HFF-Myc (cell line): Measurements from ENCODE around the gene PDE7B.
A peak's percentile ranks its signal among the peaks of the same experiment; 100 is the strongest.
"Not testable (repeated sequence)": the region's sequence is repeated elsewhere in the genome, so short reads cannot be mapped to it uniquely, and the experiment has no call there.

Experiments used
- DNase-seq: peaks from one replicate; pipeline ENCODE4 v3.0.0-alpha.2; 2011; ENCODE audit warnings: low read depth; ENCODE audit errors: extremely low read depth
- H3K4me3 ChIP-seq: replicated peaks from 2 replicates; pipeline ENCODE4 v1.5.1; 2011; ENCODE audit warnings: low read depth, mild to moderate bottlenecking, control low read depth, low read length
- TF ChIP-seq, protein P1 (sequence below): IDR thresholded peaks from 2 replicates; pipeline ENCODE4 v1.5.1; 2012; ENCODE audit warnings: mild to moderate bottlenecking, low read depth, low read length, control low read depth; ENCODE audit errors: missing control alignments

The PDE7B gene

GRCh38 chr6:136213853-136214252, 362.4 kb downstream of the PDE7B start:
- no peak overlapping the region for H3K4me3 ChIP-seq
- TF ChIP-seq, protein P1, sequence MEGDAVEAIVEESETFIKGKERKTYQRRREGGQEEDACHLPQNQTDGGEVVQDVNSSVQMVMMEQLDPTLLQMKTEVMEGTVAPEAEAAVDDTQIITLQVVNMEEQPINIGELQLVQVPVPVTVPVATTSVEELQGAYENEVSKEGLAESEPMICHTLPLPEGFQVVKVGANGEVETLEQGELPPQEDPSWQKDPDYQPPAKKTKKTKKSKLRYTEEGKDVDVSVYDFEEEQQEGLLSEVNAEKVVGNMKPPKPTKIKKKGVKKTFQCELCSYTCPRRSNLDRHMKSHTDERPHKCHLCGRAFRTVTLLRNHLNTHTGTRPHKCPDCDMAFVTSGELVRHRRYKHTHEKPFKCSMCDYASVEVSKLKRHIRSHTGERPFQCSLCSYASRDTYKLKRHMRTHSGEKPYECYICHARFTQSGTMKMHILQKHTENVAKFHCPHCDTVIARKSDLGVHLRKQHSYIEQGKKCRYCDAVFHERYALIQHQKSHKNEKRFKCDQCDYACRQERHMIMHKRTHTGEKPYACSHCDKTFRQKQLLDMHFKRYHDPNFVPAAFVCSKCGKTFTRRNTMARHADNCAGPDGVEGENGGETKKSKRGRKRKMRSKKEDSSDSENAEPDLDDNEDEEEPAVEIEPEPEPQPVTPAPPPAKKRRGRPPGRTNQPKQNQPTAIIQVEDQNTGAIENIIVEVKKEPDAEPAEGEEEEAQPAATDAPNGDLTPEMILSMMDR: no peak
- no peak for DNase-seq

- no peak for DNase-seq
- TF ChIP-seq, protein P1: no peak
- no peak overlapping the region for H3K4me3 ChIP-seq
Observed at GRCh38 chr6:136216503-136217401, 365.3 kb downstream of the PDE7B start.

GRCh38 chr6:136224974-136225373, 373.5 kb downstream of the PDE7B start:
- H3K4me3 ChIP-seq, DNase-seq: not testable (repeated sequence)

DNA sequence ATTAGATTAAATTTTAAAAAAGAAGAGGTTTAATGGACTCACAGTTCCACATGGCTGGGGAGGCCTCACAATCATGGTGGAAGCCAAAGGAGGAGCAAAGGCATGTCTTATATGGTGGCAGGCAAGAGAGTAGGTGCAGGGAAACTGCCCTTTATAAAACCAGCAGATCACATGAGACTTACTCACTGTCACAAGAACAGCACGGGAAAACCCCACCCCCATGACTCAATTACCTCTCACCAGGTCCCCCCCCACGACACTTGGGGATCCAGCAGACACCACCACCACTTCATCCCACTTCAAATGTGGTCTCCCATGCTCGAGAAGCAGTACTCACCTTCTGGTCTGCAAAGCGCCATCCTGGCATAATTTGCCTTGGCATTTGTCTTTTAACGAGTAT, 374.0 kb downstream of the PDE7B start:
- DNase-seq: no peak
- TF ChIP-seq, protein P1: no peak
- H3K4me3 ChIP-seq: no peak overlapping the region

- no peak for DNase-seq
- TF ChIP-seq, protein P1: peak; percentile 100
- H3K4me3 ChIP-seq: no peak overlapping the region
Observed at GRCh38 chr6:136226027-136226673, 374.6 kb downstream of the PDE7B start.

DNA sequence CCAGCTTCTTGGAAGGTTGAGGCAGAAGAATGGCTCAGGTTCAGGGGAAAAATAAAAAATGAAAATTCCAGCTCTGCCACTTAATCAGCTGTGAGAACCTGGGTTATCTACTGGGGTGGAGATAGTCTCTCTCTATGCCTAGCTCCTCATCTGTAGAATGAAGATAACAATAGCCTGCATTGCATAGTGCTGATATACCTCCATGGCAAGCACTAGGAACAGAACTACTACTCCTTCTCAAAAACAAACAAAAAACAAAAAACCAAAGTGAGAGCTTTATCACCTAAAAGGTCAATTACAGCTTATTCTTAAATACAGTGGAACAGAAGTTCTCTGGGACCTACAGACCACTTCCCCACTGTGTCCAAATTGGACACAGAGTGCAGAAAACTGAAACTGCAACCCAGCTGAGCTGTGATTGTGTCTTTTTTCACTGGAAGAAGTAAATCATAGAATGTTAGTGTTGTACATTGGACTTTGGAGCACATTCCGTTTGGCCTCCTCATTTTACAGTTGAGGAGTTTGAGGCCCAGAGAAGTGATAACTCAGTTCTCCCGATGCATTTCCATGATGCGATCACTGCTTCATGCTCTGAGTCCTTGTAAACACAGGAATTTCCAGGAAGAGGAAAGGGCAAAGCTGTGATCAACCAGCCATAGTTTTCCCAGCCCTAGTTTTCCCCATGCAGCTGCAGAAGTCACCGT, 375.3 kb downstream of the PDE7B start:
- no peak for DNase-seq
- TF ChIP-seq, protein P1: no peak
- H3K4me3 ChIP-seq: no peak overlapping the region

GRCh38 chr6:136228814-136229213, 377.3 kb downstream of the PDE7B start:
- TF ChIP-seq, protein P1: no peak
- DNase-seq: no peak
- no peak overlapping the region for H3K4me3 ChIP-seq
